Activated CD4-positive, alpha-beta T cell treated with anti-CD3 and anti-CD28 coated beads for 36 hours (primary cell): Measurements from ENCODE around the gene COA7. TPM values are rescaled to one million over a fixed set of nuclear protein-coding genes. Genes with fewer than 3 reads are reported as not detected.

Experiments
- ATAC-seq: fragments of 200-7000 bp; cut with Tn5 transposase; one replicate; pipeline ENCODE4 v1.10.0; 2021; ENCODE audit warnings: mild to moderate bottlenecking, moderate library complexity
- CTCF ChIA-PET: fragments of 350-600 bp; sonication (Branson Sonifier 250); formaldehyde crosslinking; loops from one replicate; lab custom pipeline; 2021; ENCODE audit warnings: antibody characterized with exemption; lab: Charles Lee
- POLR2A ChIA-PET: fragments of 350-600 bp; sonication (Branson Sonifier 250); formaldehyde crosslinking; loops from one replicate; lab custom pipeline; 2021; ENCODE audit warnings: antibody characterized with exemption, inconsistent platforms; lab: Charles Lee
- DNase-seq: peaks from one replicate; pipeline ENCODE4 v3.0.0-alpha.2; 2020
- H3K27ac Mint-ChIP-seq: one replicate; pipeline ENCODE4 v1.8.0; 2021; ENCODE audit warnings: mixed read lengths
- H3K27me3 Mint-ChIP-seq: one replicate; pipeline ENCODE4 v1.8.0; 2021; ENCODE audit warnings: mixed read lengths
- H3K36me3 Mint-ChIP-seq: one replicate; pipeline ENCODE4 v1.8.0; 2021; ENCODE audit warnings: low read depth, mixed read lengths
- H3K4me1 Mint-ChIP-seq: one replicate; pipeline ENCODE4 v1.8.0; 2021; ENCODE audit warnings: mixed read lengths
- H3K4me3 Mint-ChIP-seq: one replicate; pipeline ENCODE4 v1.8.0; 2021; ENCODE audit warnings: mild to moderate bottlenecking, moderate library complexity, mixed read lengths
- H3K9me3 Mint-ChIP-seq: one replicate; pipeline ENCODE4 v1.8.0; 2021; ENCODE audit warnings: low read depth, mixed read lengths
- intact Hi-C, 2 experiments: fragments of 100-400 bp; cut with DNase I in 1 of 2; cut with micrococcal nuclease in 1 of 2; formaldehyde crosslinking; loops; one replicate each; pipeline versions ENCODE4 v1.14.2 to v1.15.1; 2022 to 2024; cut with DNase I, micrococcal nuclease
- total RNA-seq, 2 experiments: library from RNA; stranded (reverse); gene quantifications; one replicate each; pipeline ENCODE4 v1.2.3, GENCODE V29; 2021

Gene COA7
- total RNA-seq, 2 experiments from 2014 or later: 11.0 to 17.2 TPM

DNA sequence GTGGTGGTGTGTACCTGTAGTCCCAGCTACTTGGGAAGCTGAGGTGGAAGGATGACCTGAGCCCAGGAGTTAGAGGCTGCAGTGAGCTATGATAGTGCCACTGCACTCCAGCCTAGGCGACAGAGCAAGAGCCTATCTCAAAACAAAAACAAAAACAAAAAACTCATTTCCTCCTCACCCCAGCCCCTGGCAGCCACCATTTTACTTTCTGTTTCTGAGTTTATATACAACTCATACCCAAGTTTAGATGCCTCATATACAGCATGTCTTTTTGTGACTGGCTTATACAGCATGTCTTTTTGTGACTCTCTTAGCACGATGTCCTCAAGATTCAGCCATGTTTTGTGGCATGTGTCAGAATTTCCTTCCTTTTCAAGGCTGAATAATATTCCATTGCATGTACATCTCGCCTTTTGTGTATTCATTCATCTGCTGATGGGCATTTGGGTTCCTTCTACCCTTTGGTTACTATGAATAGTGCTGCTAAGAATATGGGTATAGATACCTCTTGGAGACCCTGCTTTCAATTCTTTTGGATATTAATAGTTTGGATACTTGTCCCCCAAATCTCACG, 14.7 kb downstream of the COA7 start:
- intact Hi-C loops: loop anchor here (10.0 kb wide), 2 partner anchors 539 to 789 kb away; partner anchors contain the start of gene ZFYVE9 (in 1 of the 2)
- Mint-ChIP-seq H3K27me3 (no peaks in the 10 kb centered on the region), H3K9me3 (no peaks in the 10 kb centered on the region), H3K36me3 (peaks cover 33% of the 10 kb centered on the region), H3K27ac (no peak overlapping the region), H3K4me1 (peaks cover 8% of the 10 kb centered on the region), H3K4me3 (no peak overlapping the region)
- ATAC-seq (peak; percentile 37), DNase-seq (no peak)
- CTCF ChIA-PET: interaction anchor here (0.5 to 2.0 kb wide), 2 partner anchors 24 to 279 kb away, joined by 3 to 6 read pairs; partner anchors contain the start of genes ORC1 and PRPF38A
- POLR2A ChIA-PET: no interaction called here

DNA sequence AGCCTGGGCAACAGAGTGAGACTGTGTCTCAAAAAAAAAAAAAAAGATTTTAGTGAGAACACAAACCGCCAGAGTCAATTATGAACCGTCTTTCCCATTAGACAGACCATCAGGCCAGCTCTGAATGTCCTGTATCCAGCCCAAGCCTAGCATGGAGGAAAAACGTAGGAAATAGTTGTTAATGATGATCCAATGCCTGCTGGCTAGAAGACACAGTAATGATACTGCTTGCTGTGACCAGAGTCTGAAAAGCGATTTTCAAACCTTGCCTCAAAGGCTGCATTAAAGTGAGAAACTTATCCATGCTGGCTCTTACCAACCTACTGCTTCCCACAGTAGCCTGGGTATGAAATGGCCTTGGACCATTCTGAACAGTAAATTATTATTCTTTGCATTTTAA, 17.0 kb downstream of the COA7 start:
- CTCF ChIA-PET: no interaction called here
- no peaks in the 10 kb centered on the region for H3K9me3 Mint-ChIP-seq
- ATAC-seq (no peak), DNase-seq (no peak)
- intact Hi-C loops: loop anchor here (10.0 kb wide), 2 partner anchors 536 to 786 kb away; partner anchors contain the start of gene ZFYVE9 (in 1 of the 2)
- POLR2A ChIA-PET: no interaction called here
- H3K36me3 Mint-ChIP-seq: peaks cover 13% of the 10 kb centered on the region
- H3K4me1 Mint-ChIP-seq: peaks cover 7% of the 10 kb centered on the region
- H3K27me3 Mint-ChIP-seq: no peaks in the 10 kb centered on the region
- no peak overlapping the region for H3K27ac Mint-ChIP-seq
- no peak overlapping the region for H3K4me3 Mint-ChIP-seq

DNA sequence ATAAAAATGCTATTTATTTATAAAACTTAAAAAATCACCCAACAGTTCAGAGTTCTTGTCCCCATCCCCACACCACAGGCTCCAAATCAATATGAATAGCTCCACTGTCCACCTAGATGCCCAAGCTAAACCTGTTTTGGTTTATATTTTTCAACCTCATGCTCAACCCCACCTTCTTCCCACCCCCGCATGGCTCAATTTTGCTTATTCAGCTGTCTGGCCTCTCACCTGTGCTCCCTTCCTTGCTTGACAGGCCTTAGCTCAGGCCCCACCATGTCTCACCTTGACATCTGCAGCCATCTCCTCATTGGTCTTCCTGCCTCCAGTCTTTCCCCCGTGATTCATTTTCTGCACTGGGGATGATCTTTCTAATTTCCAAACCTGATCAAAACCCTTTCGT, 17.8 kb downstream of the COA7 start:
- intact Hi-C loops: loop anchor here (10.0 kb wide), 2 partner anchors 536 to 786 kb away; partner anchors contain the start of gene ZFYVE9 (in 1 of the 2)
- H3K4me3 Mint-ChIP-seq: no peak overlapping the region
- DNase-seq (no peak), ATAC-seq (no peak)
- no peaks in the 10 kb centered on the region for H3K9me3 Mint-ChIP-seq
- no peaks in the 10 kb centered on the region for H3K27me3 Mint-ChIP-seq
- CTCF ChIA-PET: no interaction called here
- peak overlapping the region; percentile 16 for H3K27ac Mint-ChIP-seq
- peaks cover 10% of the 10 kb centered on the region for H3K36me3 Mint-ChIP-seq
- POLR2A ChIA-PET: no interaction called here
- peaks cover 4% of the 10 kb centered on the region for H3K4me1 Mint-ChIP-seq

DNA sequence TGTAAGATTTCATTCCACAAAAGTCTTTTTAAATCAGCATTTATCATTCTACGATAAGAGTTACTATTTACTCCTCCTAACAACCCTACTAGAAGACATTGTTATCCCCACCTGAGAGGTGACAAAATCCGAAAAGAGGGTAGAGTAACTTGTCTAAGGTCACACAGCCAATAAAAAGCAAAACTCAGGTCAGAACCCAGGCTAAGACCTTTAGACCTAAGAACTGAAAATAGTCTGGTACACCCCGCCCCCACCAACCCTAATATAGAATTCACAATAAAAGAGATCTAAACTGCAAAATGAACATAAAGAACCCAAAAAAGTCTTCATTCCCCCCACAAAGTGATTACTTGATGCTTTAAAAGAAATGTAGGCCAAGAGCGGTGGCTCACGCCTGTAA, 18.6 kb downstream of the COA7 start:
- POLR2A ChIA-PET: no interaction called here
- ATAC-seq (no peak), DNase-seq (no peak)
- H3K9me3 Mint-ChIP-seq: no peaks in the 10 kb centered on the region
- H3K36me3 Mint-ChIP-seq: peaks cover 6% of the 10 kb centered on the region
- no peaks in the 10 kb centered on the region for H3K27me3 Mint-ChIP-seq
- H3K4me1 Mint-ChIP-seq: peaks cover 7% of the 10 kb centered on the region
- no peak overlapping the region for H3K27ac Mint-ChIP-seq
- CTCF ChIA-PET: no interaction called here
- H3K4me3 Mint-ChIP-seq: no peak overlapping the region
- intact Hi-C loops: no loop called here

DNA sequence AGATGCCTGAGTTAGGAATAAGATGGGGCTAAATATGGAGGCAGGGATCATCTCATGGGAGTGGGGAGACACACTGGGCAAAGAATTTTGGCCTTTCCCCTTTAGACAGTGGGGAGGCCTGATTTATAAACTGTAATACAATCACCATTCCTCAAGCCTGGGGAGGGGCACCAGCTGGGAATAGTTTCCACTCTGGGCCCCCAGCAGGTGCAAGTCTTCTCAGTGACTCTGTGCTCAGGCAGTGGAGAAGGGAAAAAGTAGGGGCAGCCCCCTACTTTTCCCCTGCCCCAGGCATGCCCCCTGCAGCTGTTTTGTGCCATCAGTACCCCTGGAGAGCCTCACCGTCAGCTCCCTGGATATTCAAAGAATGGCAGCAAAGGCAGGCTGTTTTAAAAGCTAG, 19.1 kb downstream of the COA7 start:
- POLR2A ChIA-PET: no interaction called here
- ATAC-seq: no peak
- Mint-ChIP-seq H3K27me3 (no peaks in the 10 kb centered on the region), H3K9me3 (no peaks in the 10 kb centered on the region), H3K27ac (no peak overlapping the region), H3K36me3 (peaks cover 6% of the 10 kb centered on the region), H3K4me1 (peaks cover 7% of the 10 kb centered on the region), H3K4me3 (no peak overlapping the region)
- intact Hi-C loops: no loop called here
- CTCF ChIA-PET: no interaction called here
- DNase-seq: no peak

DNA sequence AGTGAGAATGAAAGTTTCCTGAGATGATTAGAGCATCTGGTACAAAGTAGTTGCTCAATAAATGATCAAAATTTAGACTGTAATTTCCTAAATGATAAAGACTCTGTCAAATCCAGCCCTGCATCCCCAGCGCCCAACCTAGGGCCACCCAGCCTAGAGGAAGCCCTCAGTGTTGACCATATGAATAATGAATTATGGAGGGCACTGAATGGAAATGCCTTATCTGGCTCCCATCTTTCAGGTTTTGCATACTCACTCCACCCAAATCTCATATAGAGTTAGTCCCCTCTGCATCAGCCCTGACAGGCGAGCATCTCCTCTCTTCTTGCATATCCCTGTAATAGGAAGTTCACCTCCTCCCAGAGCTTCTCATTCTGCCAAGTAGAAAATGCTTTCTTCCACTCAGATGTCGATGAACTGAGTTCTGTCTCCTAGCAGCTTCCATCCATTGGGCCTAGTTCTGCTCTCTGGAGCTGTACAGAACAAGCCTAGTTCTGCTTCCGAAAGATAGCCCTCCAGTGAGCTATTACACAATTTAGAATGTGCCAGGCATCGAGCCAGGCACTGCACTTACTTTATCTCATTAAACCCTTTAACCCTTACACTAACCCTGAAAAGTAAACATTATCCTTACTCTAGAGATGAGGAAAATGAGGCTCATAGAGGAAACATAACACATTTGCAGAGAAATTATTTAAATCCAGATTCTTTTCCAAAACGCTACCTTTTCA, 20.9 kb downstream of the COA7 start:
- Mint-ChIP-seq H3K4me3 (no peak overlapping the region), H3K27me3 (no peaks in the 10 kb centered on the region), H3K4me1 (peaks cover 6% of the 10 kb centered on the region), H3K9me3 (no peaks in the 10 kb centered on the region), H3K36me3 (peaks cover 1% of the 10 kb centered on the region), H3K27ac (no peak overlapping the region)
- no peak for ATAC-seq
- ChIA-PET CTCF (interaction anchor here (0.9 to 1.0 kb wide), 3 partner anchors 9 to 273 kb away, joined by 3 to 4 read pairs (median 4); partner anchors contain the start of genes ORC1 and PRPF38A), POLR2A (interaction anchor here (0.8 kb wide), 1 partner anchor 122 kb away, joined by 3 read pairs; no protein-coding TSS in a partner anchor)
- no peak for DNase-seq
- intact Hi-C loops: no loop called here

DNA sequence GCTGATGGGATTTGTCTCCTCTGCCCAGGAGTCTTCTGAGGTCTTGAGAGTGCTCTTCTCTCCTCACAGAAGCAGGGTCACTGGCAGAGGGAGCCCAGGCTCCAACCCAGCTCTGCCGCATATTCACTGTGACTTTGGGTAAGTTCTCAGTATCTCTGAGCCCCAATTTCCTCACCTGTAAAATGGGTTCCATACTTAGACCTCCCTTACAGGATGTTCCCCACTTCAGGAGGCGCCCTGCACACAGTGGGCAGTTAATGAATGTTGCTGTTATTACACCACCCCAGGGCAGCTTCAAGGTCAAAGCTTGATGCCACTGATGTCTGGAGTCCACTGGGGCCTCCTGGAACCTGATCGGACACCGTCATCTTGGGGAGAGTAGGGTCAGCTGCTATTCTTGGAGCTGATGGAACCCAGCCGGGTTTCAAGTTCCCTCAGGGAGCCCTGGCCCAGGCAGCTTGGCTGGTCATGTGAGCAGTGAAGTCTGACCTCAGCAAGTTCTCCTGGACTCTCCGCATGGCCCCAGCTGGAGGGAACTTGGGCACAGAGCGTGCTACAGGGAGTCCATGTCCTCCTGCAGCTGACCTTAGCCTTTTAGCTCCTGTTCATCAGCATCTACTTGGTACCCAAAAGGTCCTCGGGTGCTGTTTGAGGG, 21.8 kb downstream of the COA7 start:
- ATAC-seq: no peak
- CTCF ChIA-PET: interaction anchor here (1.0 kb wide), 1 partner anchor 10 kb away, joined by 3 read pairs; no protein-coding TSS in a partner anchor
- intact Hi-C loops: no loop called here

DNA sequence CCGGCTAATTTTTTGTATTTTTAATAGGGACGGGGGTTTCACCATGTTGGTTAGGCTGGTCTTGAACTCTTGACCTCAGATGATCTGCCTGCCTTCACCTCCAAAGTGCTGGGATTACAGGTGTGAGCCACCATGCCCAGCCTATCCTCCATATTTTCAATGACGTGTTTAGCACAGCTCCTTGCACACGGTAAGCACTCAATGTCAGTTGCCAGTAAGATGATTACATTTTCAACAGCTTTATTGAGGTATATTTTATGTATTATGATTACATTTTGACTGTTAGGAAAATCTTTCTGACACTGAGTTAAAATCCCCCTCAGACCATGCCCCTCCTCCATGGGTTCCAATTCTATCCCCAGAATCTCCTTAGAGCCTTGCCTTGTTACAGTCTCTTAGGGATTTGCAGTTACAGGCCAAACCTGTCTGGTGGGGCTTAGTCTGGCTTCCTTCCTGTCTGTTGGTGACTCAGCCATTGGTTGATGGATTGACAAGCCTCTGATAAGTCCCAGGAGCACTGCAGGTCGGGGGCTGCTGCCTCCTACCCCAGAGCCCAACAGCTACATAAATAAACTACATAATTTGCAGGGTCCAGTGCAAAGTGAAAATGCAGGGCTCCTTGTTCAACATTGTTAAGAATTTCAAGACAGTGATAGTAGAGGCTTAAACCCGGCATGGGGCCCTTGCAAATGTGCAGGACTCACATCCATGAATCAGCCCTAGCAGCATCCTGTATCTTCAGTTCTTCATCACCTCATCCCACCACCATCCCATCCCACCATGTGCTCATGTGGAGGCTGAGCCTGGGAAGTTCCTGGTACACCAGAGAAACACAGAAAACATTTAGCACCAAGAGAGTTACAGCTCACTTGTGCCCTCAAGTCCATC, 23.4 kb downstream of the COA7 start:
- POLR2A ChIA-PET: no interaction called here
- Mint-ChIP-seq H3K27me3 (no peaks in the 10 kb centered on the region), H3K9me3 (no peaks in the 10 kb centered on the region), H3K27ac (no peak overlapping the region), H3K36me3 (peaks cover 1% of the 10 kb centered on the region), H3K4me3 (no peak overlapping the region), H3K4me1 (peaks cover 6% of the 10 kb centered on the region)
- ATAC-seq (peak; percentile 30), DNase-seq (no peak)
- CTCF ChIA-PET: interaction anchor here (1.1 kb wide), 1 partner anchor 12 kb away, joined by 3 read pairs; no protein-coding TSS in a partner anchor
- intact Hi-C loops: no loop called here

More for the DNA sequence above, 21.8 kb downstream of the COA7 start:
- H3K36me3 Mint-ChIP-seq: peaks cover 1% of the 10 kb centered on the region
- H3K4me1 Mint-ChIP-seq: peaks cover 6% of the 10 kb centered on the region
- H3K9me3 Mint-ChIP-seq: no peaks in the 10 kb centered on the region
- no peak overlapping the region for H3K4me3 Mint-ChIP-seq
- POLR2A ChIA-PET: no interaction called here
- no peak for DNase-seq
- H3K27me3 Mint-ChIP-seq: no peaks in the 10 kb centered on the region
- H3K27ac Mint-ChIP-seq: no peak overlapping the region

DNA sequence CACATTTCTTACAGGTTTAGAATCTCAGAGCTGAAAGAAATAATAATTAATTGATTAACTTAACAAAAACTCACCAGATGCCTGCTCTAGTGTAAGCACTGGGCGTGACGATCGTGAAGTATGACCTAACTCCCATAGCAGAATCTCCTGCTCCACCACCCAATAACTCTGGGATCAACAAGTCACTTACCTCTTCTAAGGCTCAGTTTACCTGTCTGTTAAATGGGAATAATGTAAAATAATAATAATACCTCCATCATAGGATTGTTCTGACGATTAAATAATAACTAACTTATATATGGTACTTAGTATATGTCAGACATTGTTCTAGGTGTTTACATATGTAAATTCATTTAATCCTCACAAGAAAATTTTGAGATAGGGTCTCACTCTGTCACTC, 24.6 kb downstream of the COA7 start:
- H3K27me3 Mint-ChIP-seq: no peaks in the 10 kb centered on the region
- H3K9me3 Mint-ChIP-seq: no peaks in the 10 kb centered on the region
- CTCF ChIA-PET: interaction anchor here (1.1 kb wide), 1 partner anchor 13 kb away, joined by 3 read pairs; no protein-coding TSS in a partner anchor
- POLR2A ChIA-PET: no interaction called here
- H3K4me1 Mint-ChIP-seq: peaks cover 3% of the 10 kb centered on the region
- H3K27ac Mint-ChIP-seq: no peak overlapping the region
- H3K4me3 Mint-ChIP-seq: no peak overlapping the region
- no peak for DNase-seq
- ATAC-seq: no peak
- peaks cover 1% of the 10 kb centered on the region for H3K36me3 Mint-ChIP-seq
- intact Hi-C loops: no loop called here

DNA sequence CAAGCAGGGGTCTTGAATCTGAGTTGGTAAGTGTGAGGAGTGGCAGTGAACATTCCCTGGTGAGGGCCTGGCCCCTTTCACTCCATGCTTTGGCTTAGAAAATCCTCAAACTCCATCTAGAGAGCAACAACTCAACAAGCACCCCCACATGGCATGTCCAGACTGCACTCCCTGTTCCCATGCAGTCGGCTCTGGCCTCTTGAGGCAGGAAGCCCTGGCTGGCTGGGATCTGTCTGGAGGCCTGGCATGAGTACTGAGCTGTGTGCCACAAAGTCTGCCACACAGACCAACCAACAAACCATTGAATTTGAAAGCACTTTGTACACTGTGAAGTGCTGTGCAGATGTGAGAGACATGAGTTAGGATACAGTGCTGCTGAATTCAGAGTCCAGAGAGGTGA, 25.2 kb downstream of the COA7 start:
- Mint-ChIP-seq H3K36me3 (peaks cover 1% of the 10 kb centered on the region), H3K27ac (no peak overlapping the region), H3K4me1 (peaks cover 3% of the 10 kb centered on the region), H3K4me3 (no peak overlapping the region), H3K9me3 (no peaks in the 10 kb centered on the region), H3K27me3 (no peaks in the 10 kb centered on the region)
- CTCF ChIA-PET: interaction anchor here (0.6 kb wide), 1 partner anchor 17 kb away, joined by 3 read pairs; no protein-coding TSS in a partner anchor
- POLR2A ChIA-PET: no interaction called here
- ATAC-seq (no peak), DNase-seq (no peak)
- intact Hi-C loops: no loop called here

DNA sequence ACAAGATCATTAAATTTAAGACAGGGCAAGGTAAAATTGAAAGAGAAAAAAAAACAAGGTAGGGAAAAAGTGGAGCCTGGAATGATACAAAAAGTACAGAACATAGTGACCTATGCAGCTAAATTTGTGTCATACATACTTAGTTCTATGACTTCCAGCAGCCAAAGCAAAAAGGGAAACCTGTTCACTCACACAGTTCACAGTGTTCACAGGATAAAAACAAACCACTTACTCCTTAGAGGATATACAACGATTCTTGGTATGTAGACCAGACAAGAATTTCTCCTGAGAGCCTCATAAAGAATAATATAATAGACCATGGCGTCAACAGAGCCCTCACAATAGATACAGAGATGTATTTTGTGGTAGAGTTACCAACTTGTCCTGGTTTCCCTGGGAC, 27.5 kb downstream of the COA7 start:
- CTCF ChIA-PET: no interaction called here
- DNase-seq (no peak), ATAC-seq (no peak)
- POLR2A ChIA-PET: no interaction called here
- H3K9me3 Mint-ChIP-seq: no peaks in the 10 kb centered on the region
- intact Hi-C loops: no loop called here
- H3K27ac Mint-ChIP-seq: no peak overlapping the region
- peaks cover 3% of the 10 kb centered on the region for H3K4me1 Mint-ChIP-seq
- H3K27me3 Mint-ChIP-seq: no peaks in the 10 kb centered on the region
- H3K36me3 Mint-ChIP-seq: peaks cover 3% of the 10 kb centered on the region
- no peak overlapping the region for H3K4me3 Mint-ChIP-seq
